Activated CD8-positive, alpha-beta T cell treated with anti-CD3 and anti-CD28 coated beads for 36 hours (primary cell): ENCODE measurements around the gene UBE2V1. TPM values are rescaled to one million over a fixed set of nuclear protein-coding genes. Genes with fewer than 3 reads are reported as not detected.

ENCODE experiments used
- ATAC-seq: fragments of 200-7000 bp; cut with Tn5 transposase; one replicate; pipeline ENCODE4 v1.10.0; 2021; ENCODE audit warnings: mild to moderate bottlenecking, moderate library complexity
- CTCF ChIA-PET: fragments of 350-600 bp; sonication (Branson Sonifier 250); formaldehyde crosslinking; loops from one replicate; lab custom pipeline; 2021; ENCODE audit warnings: antibody characterized with exemption; lab: Charles Lee
- POLR2A ChIA-PET: fragments of 350-600 bp; sonication (Branson Sonifier 250); formaldehyde crosslinking; loops from one replicate; lab custom pipeline; 2021; ENCODE audit warnings: antibody characterized with exemption; lab: Charles Lee
- DNase-seq: peaks from one replicate; pipeline ENCODE4 v3.0.0-alpha.2; 2020
- H3K27ac Mint-ChIP-seq: one replicate; pipeline ENCODE4 v1.8.0; 2021; ENCODE audit warnings: mild to moderate bottlenecking, mixed read lengths
- H3K27me3 Mint-ChIP-seq: one replicate; pipeline ENCODE4 v1.8.0; 2021; ENCODE audit warnings: mixed read lengths
- H3K36me3 Mint-ChIP-seq: one replicate; pipeline ENCODE4 v1.8.0; 2021; ENCODE audit warnings: low read depth, mixed read lengths
- H3K4me1 Mint-ChIP-seq: one replicate; pipeline ENCODE4 v1.8.0; 2021; ENCODE audit warnings: low read depth, mixed read lengths
- H3K4me3 Mint-ChIP-seq: one replicate; pipeline ENCODE4 v1.8.0; 2021; ENCODE audit warnings: mild to moderate bottlenecking, moderate library complexity, mixed read lengths
- H3K9me3 Mint-ChIP-seq: one replicate; pipeline ENCODE4 v1.8.0; 2021; ENCODE audit warnings: mixed read lengths
- intact Hi-C: fragments of 100-400 bp; cut with micrococcal nuclease; formaldehyde crosslinking; loops from one replicate; pipeline ENCODE4 v1.10.0; 2022
- total RNA-seq, 2 experiments: library from RNA; stranded (reverse); gene quantifications; one replicate each; pipeline ENCODE4 v1.2.3, GENCODE V29; 2021
- TF ChIP-seq, protein P1 (sequence below): fragments of 200-600 bp; IDR thresholded peaks from one replicate; pipeline ENCODE4 v1.8.0; 2022; ENCODE audit warnings: antibody characterized with exemption, mild to moderate bottlenecking

Gene UBE2V1
- total RNA-seq, 2 experiments from 2014 or later: 112 to 151 TPM

DNA sequence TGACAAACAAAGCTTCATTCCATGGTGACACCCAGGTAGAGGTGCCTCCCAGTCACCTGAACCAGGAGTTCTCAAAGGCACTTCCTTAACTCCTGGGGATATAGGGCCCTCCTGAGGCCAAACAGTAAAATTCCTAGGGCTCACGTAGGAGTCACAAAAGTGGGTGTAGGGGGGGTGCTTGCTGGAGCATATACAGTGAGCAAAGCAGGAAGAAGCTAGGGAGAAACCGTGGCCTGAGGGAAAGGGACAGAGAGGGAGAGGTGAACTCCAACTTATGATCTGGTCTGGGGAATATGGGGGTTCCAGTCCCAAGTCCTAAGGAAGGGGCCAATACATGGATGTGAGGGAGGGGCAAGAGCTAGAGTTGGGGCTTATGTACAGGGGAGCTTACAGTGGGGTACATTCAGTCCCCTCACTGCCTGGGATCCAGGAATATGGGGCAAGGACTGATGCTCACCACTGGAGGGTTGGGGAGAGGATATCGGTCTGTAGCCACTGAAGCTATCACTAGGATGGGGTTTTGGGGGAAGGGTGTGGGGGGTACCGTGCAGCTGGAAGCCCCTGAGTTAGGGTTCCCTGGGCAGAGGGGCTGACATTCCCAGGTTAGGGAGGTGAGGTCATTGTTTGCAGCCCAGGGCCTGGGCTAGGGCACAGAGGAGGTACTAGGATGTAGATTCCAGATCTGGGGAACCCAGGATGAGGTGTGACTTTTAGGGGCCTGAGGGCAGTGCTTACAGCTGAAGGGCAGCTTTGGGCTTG is 39.6 kb upstream of the UBE2V1 start:
- DNase-seq: no peak
- intact Hi-C loops: loop anchor here (5.0 kb wide), 1 partner anchor 40 kb away; the partner anchor contains the start of gene UBE2V1
- H3K9me3 Mint-ChIP-seq: no peaks in the 10 kb centered on the region
- TF ChIP-seq, protein P1, sequence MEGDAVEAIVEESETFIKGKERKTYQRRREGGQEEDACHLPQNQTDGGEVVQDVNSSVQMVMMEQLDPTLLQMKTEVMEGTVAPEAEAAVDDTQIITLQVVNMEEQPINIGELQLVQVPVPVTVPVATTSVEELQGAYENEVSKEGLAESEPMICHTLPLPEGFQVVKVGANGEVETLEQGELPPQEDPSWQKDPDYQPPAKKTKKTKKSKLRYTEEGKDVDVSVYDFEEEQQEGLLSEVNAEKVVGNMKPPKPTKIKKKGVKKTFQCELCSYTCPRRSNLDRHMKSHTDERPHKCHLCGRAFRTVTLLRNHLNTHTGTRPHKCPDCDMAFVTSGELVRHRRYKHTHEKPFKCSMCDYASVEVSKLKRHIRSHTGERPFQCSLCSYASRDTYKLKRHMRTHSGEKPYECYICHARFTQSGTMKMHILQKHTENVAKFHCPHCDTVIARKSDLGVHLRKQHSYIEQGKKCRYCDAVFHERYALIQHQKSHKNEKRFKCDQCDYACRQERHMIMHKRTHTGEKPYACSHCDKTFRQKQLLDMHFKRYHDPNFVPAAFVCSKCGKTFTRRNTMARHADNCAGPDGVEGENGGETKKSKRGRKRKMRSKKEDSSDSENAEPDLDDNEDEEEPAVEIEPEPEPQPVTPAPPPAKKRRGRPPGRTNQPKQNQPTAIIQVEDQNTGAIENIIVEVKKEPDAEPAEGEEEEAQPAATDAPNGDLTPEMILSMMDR: no peak
- POLR2A ChIA-PET: interaction anchor here (0.7 to 2.3 kb wide), 8 partner anchors 9 to 395 kb away, joined by 3 to 15 read pairs (median 6); partner anchors contain the start of gene UBE2V1
- H3K27ac Mint-ChIP-seq: peak overlapping the region; percentile 83
- ATAC-seq: no peak
- H3K4me1 Mint-ChIP-seq: peaks cover 46% of the 10 kb centered on the region
- CTCF ChIA-PET: interaction anchor here (0.7 to 8.8 kb wide), 15 partner anchors 11 to 312 kb away, joined by 3 to 67 read pairs (median 6); no protein-coding TSS in a partner anchor
- H3K27me3 Mint-ChIP-seq: no peaks in the 10 kb centered on the region
- peak overlapping the region; percentile 85 for H3K4me3 Mint-ChIP-seq
- H3K36me3 Mint-ChIP-seq: peaks cover 20% of the 10 kb centered on the region

DNA sequence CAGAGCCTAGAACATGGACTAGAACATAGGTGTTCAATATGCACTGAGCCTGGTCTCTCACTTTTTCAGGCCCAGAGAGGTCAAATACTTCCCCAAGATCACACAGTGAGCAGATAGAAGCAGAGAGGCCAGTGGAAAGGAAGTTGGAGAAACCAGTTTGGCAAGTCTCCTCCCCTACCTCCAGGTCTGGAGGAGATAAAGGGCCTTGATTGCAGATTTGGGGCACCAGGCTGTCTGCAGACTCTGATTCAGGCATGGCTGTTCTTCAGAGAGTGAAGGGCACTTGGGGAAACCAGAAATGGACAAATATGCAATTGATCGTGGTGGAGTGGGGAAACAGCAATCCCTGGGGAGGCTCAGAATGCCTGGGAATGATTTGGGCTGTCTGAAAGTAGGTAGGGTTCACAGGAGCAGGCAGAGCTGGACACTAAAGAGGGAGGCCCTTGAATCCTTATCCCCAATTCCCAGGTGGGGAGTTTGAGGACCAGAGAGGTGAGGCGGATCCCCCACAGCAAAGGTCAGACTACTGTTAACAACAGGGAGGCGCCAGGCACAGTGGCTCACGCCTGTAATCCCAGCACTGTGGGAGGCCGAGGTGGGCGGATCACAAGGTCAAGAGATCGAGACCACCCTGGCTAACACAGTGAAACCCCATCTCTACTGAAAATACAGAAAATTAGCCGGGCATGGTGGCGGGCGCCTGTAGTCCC is 38.2 kb upstream of the UBE2V1 start:
- ChIA-PET CTCF (interaction anchor here (3.5 to 8.8 kb wide), 3 partner anchors 18 to 31 kb away, joined by 26 to 67 read pairs (median 27); no protein-coding TSS in a partner anchor), POLR2A (interaction anchor here (1.3 to 2.2 kb wide), 2 partner anchors 28 to 38 kb away, joined by 4 to 9 read pairs; partner anchors contain the start of gene UBE2V1)
- peaks cover 60% of the 10 kb centered on the region for H3K4me1 Mint-ChIP-seq
- no peaks in the 10 kb centered on the region for H3K27me3 Mint-ChIP-seq
- intact Hi-C loops: loop anchor here (5.0 kb wide), 1 partner anchor 39 kb away; the partner anchor contains the start of gene UBE2V1
- DNase-seq (no peak), ATAC-seq (no peak)
- TF ChIP-seq, protein P1: no peak
- peak overlapping the region; percentile 52 for H3K27ac Mint-ChIP-seq
- no peaks in the 10 kb centered on the region for H3K9me3 Mint-ChIP-seq
- peak overlapping the region; percentile 85 for H3K4me3 Mint-ChIP-seq
- H3K36me3 Mint-ChIP-seq: peaks cover 27% of the 10 kb centered on the region

- TF ChIP-seq, protein P1: no peak
- intact Hi-C loops: loop anchor here (5.0 kb wide), 1 partner anchor 37 kb away; the partner anchor contains the start of gene UBE2V1
- Mint-ChIP-seq H3K36me3 (peaks cover 31% of the 10 kb centered on the region), H3K27me3 (no peaks in the 10 kb centered on the region), H3K27ac (peak overlapping the region; percentile 65), H3K4me1 (peaks cover 64% of the 10 kb centered on the region), H3K4me3 (no peak overlapping the region), H3K9me3 (no peaks in the 10 kb centered on the region)
- ChIA-PET POLR2A (interaction anchor here (0.6 to 1.2 kb wide), 4 partner anchors 9 to 51 kb away, joined by 3 read pairs; no protein-coding TSS in a partner anchor), CTCF (interaction anchor here (1.0 to 8.8 kb wide), 6 partner anchors 16 to 170 kb away, joined by 3 to 67 read pairs (median 4); no protein-coding TSS in a partner anchor)
- no peak for ATAC-seq
- DNase-seq: no peak
These were observed 36.7 kb upstream of the UBE2V1 start for GRCh38 chr20:50149481-50150254.

DNA sequence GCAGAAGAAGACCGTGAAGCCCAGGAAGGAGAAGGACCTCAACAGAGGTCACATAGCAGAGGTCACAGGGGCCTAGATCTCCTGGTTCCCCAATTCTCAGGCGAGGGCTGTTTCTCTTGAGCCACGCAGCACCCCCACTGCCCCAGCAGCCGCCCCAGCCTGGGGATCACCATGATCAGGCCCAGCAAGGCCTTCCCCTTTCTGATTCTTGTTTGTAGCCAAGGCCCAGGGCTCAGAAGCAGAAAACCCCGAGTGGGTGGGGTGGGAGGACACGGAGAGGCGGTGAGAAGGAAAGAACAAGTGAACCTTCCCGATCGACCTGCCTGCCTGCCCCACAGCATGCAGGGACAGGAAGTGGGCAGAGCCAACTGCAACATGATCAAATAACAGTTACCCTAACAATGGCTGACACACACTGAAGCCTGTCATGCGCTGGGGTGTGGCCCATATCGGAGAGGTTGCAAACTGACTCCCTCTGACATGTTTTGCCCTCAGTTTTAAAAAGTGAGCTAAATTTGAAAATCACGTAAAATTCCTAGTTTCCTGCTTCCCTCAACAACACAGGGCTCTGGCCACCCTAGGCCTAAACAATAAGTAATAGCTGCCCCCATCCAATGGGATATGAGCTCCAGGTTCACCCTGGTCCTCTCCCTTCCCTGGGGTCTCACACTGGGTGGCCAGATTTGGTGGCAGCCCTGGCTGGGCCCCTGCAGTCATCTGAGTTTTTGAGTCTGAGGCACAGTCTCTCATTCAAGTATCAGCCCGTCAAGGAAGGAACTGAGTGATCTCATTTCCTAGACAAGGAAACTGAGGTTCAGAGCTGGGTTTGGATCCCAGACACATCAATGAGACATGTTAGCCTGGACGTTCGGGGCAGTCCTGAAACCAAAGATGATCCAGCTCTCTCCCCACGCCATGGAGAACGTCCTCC is 34.0 kb upstream of the UBE2V1 start:
- intact Hi-C loops: no loop called here

More for the DNA sequence above, 34.0 kb upstream of the UBE2V1 start:
- Mint-ChIP-seq H3K27ac (peak overlapping the region; percentile 98), H3K9me3 (no peaks in the 10 kb centered on the region), H3K4me3 (peak overlapping the region; percentile 71), H3K4me1 (peaks cover 56% of the 10 kb centered on the region), H3K27me3 (no peaks in the 10 kb centered on the region), H3K36me3 (peaks cover 37% of the 10 kb centered on the region)
- ChIA-PET CTCF (interaction anchor here (1.1 to 4.3 kb wide), 8 partner anchors 13 to 76 kb away, joined by 4 to 26 read pairs (median 5); partner anchors contain the start of gene UBE2V1), POLR2A (interaction anchor here (0.7 to 1.9 kb wide), 4 partner anchors 24 to 37 kb away, joined by 4 to 9 read pairs (median 4); partner anchors contain the start of gene UBE2V1)
- TF ChIP-seq, protein P1: no peak
- ATAC-seq: peak; percentile 99
- peak; percentile 87 for DNase-seq
